GM12878 (cell line): Measurements from ENCODE around the gene KIRREL2.

Source experiments
- CTCF ChIP-seq, 3 experiments: IDR thresholded peaks in 2 of 3; conservative IDR thresholded peaks in 1 of 3; 2 replicates each; pipeline ENCODE4 v1.5.1; 2011; ENCODE audit warnings: low read depth in 3 of 3, low read length in 3 of 3, mild to moderate bottlenecking in 3 of 3, control low read depth in 2 of 3, moderate library complexity in 2 of 3, inconsistent platforms in 1 of 3, mixed read lengths in 1 of 3; ENCODE audit not compliant: control insufficient read depth in 2 of 3, insufficient read depth in 1 of 3; ENCODE audit errors: extremely low read depth in 1 of 3
- EZH2 ChIP-seq: IDR thresholded peaks from 2 replicates; pipeline ENCODE4 v1.6.1; 2012; ENCODE audit warnings: low read depth, mild to moderate bottlenecking, control low read depth, inconsistent platforms, low read length, borderline replicate concordance; ENCODE audit not compliant: control insufficient read depth
- GABPA ChIP-seq: IDR thresholded peaks from 2 replicates; pipeline ENCODE4 v1.6.1; 2014; ENCODE audit warnings: antibody characterized with exemption, low read depth, mild to moderate bottlenecking, inconsistent platforms
- KAT2A ChIP-seq: conservative IDR thresholded peaks from 2 replicates; pipeline ENCODE4 v1.6.1; 2011; ENCODE audit warnings: low read depth, low read length; ENCODE audit not compliant: control insufficient read depth
- MXI1 ChIP-seq: fragments of 150-350 bp; IDR thresholded peaks from 2 replicates; pipeline ENCODE4 v1.6.1; 2011; ENCODE audit warnings: low read depth, mild to moderate bottlenecking, inconsistent platforms, low read length, improper control_type of control experiment
- NFXL1 ChIP-seq: fragments of 450-650 bp; IDR thresholded peaks from 2 replicates; pipeline ENCODE4 v1.6.1; 2017; ENCODE audit warnings: antibody characterized with exemption, mild to moderate bottlenecking, borderline replicate concordance
- PKNOX1 ChIP-seq: fragments of 450-650 bp; IDR thresholded peaks from 2 replicates; pipeline ENCODE4 v1.6.1; 2016; ENCODE audit warnings: mild to moderate bottlenecking
- POLR2A ChIP-seq: IDR thresholded peaks from 2 replicates; pipeline ENCODE4 v1.6.1; 2011; ENCODE audit warnings: low read depth, mild to moderate bottlenecking, low read length
- POLR2AphosphoS5 ChIP-seq: IDR thresholded peaks from 2 replicates; pipeline ENCODE4 v1.6.1; 2011; ENCODE audit warnings: mild to moderate bottlenecking, low read length, inconsistent platforms
- SIN3A ChIP-seq: IDR thresholded peaks from 2 replicates; pipeline ENCODE4 v1.6.1; 2012; ENCODE audit warnings: low read depth, low read length, improper control_type of control experiment
- TCF12 ChIP-seq: IDR thresholded peaks from 2 replicates; pipeline ENCODE4 v1.6.1; 2011; ENCODE audit warnings: low read depth, mild to moderate bottlenecking, low read length
- USF2 ChIP-seq: IDR thresholded peaks from 2 replicates; pipeline ENCODE4 v1.6.1; 2011; ENCODE audit warnings: low read depth, low read length, improper control_type of control experiment, borderline replicate concordance
- ZNF274 ChIP-seq: IDR thresholded peaks from one replicate; pipeline ENCODE4 v1.8.0; 2011; ENCODE audit not compliant: insufficient read length, insufficient read depth

- no peak for TF ChIP-seq SIN3A
- TF ChIP-seq KAT2A, result no peak
- no peak for TF ChIP-seq PKNOX1
- TF ChIP-seq CTCF (IDR thresholded peaks at IDR 0.05 in 2 of 3, conservative IDR thresholded peaks at IDR 0.05 in 1 of 3; ENCODE audit: control insufficient read depth in 2 of 3, extremely low read depth in 1 of 3, insufficient read depth in 1 of 3, low read depth in 3 of 3, low read length in 3 of 3), result no peak
- TF ChIP-seq EZH2, result no peak
- TF ChIP-seq TCF12, result no peak
- no peak for TF ChIP-seq MXI1
- TF ChIP-seq ZNF274, result no peak
- TF ChIP-seq GABPA, result no peak
- TF ChIP-seq NFXL1, result no peak
- no peak for TF ChIP-seq POLR2AphosphoS5
- no peak for TF ChIP-seq POLR2A
- TF ChIP-seq USF2, result no peak
These were observed 31.7 kb downstream of the KIRREL2 start for GRCh38 chr19:35888398-35888797.
